SU-DHL-6 (cell line): Measurements from ENCODE around the gene CDH23.

Experiments used
- H2AFZ ChIP-seq: fragments of 200-600 bp; sonication (generic); 2 replicates; pipeline ENCODE4 v1.6.1; 2014; ENCODE audit warnings: low read depth, mild to moderate bottlenecking, moderate library complexity, mixed read lengths, antibody characterized with exemption, low read length; ENCODE audit not compliant: severe bottlenecking
- H3F3A ChIP-seq: fragments of 200-600 bp; shearing (Covaris generic); 2 replicates; pipeline ENCODE4 v1.6.0; 2016; ENCODE audit warnings: antibody characterized with exemption, mild to moderate bottlenecking; ENCODE audit not compliant: insufficient read depth
- H3K27ac ChIP-seq: fragments of 200-600 bp; sonication (generic); 2 replicates; pipeline ENCODE4 v1.5.1; 2016; ENCODE audit warnings: low read depth, mild to moderate bottlenecking, low read length, moderate library complexity, mixed read lengths
- H3K27me3 ChIP-seq: fragments of 200-600 bp; sonication (generic), shearing (Covaris generic); 2 replicates; pipeline ENCODE4 v1.6.0; 2014; ENCODE audit warnings: mild to moderate bottlenecking, low read length
- H3K36me3 ChIP-seq: fragments of 200-600 bp; sonication (generic); 2 replicates; pipeline ENCODE4 v1.6.1; 2014; ENCODE audit warnings: mild to moderate bottlenecking, low read length, mixed read lengths
- H3K4me2 ChIP-seq: fragments of 300-600, 200-600 bp; shearing (Covaris generic), sonication (generic); 2 replicates; pipeline ENCODE4 v1.6.0; 2014; ENCODE audit warnings: low read length, low read depth, mild to moderate bottlenecking; ENCODE audit not compliant: poor library complexity, severe bottlenecking
- H3K4me3 ChIP-seq: fragments of 200-600 bp; sonication (generic); 2 replicates; pipeline ENCODE4 v1.5.1; 2014; ENCODE audit warnings: antibody characterized with exemption, low read length, mild to moderate bottlenecking, mixed read lengths; ENCODE audit not compliant: insufficient read depth, poor library complexity, severe bottlenecking
- H3K79me2 ChIP-seq: fragments of 200-600 bp; sonication (generic); 2 replicates; pipeline ENCODE4 v1.6.1; 2014; ENCODE audit warnings: mild to moderate bottlenecking, low read length, moderate library complexity; ENCODE audit not compliant: insufficient read depth
- H3K9ac ChIP-seq: fragments of 200-600 bp; sonication (generic); 2 replicates; pipeline ENCODE4 v1.7.0; 2014; ENCODE audit warnings: mild to moderate bottlenecking, low read length
- H3K9me2 ChIP-seq: fragments of 200-600 bp; sonication (generic); replicated peaks from 2 replicates; pipeline ENCODE4 v1.6.1; 2014; ENCODE audit warnings: low read length; ENCODE audit not compliant: insufficient read depth
- H3K9me3 ChIP-seq: fragments of 200-600 bp; sonication (generic); 2 replicates; pipeline ENCODE4 v1.6.1; 2014; ENCODE audit warnings: low read length, mixed read lengths; ENCODE audit not compliant: insufficient read depth
- H4K20me1 ChIP-seq: fragments of 200-600 bp; sonication (generic); 2 replicates; pipeline ENCODE4 v1.6.1; 2014; ENCODE audit warnings: low read depth, mild to moderate bottlenecking, antibody characterized with exemption, low read length, moderate library complexity, mixed read lengths
- EZH2phosphoT487 ChIP-seq: fragments of 200-600 bp; sonication (generic), shearing (Covaris generic); conservative IDR thresholded peaks from 2 replicates; pipeline ENCODE4 v1.6.1; 2018; ENCODE audit warnings: mild to moderate bottlenecking, antibody characterized with exemption, low read length, moderate library complexity, mixed read lengths
- TF ChIP-seq, protein P1 (sequence below): fragments of 200-600 bp; sonication (generic); IDR thresholded peaks from one replicate; pipeline ENCODE4 v1.5.1; 2017; ENCODE audit warnings: antibody characterized with exemption, mild to moderate bottlenecking, low read length, moderate library complexity; ENCODE audit not compliant: insufficient read depth, poor library complexity, severe bottlenecking

The CDH23 gene

DNA sequence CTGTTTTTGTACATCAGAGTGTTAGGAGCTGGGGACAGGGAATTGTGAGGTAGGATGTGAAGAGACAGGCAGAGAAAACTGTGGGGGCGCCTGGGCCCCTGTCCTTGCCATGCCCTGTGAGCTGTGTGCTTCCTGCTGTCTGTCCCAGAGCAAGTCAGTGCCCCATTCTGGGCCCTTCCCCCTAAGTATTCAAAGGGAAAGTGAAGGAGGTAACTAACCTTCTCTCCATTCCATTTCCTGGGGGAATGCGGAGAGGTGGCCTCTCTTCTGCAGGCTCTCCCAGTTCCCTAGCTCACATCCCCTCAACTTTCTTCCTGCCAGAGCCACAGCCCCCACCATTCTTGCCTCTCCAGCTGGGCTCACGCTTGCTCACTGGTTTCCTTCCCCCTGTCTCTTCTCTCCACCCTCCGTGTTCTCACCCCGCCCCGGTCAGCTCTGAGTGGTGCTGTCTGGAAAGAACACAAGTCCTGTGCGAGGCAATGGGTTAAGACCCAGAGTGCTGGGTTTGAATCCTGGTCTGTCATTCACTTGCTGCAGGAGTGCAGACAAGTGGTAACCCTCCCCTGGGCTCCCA lies 386.3 kb downstream of the CDH23 start:
- no peaks in the 10 kb centered on the region for H3K36me3 ChIP-seq
- no peaks in the 10 kb centered on the region for H3F3A ChIP-seq
- H3K9ac ChIP-seq = no peak overlapping the region
- H2AFZ ChIP-seq = no peak overlapping the region
- H3K9me3 ChIP-seq = no peaks in the 10 kb centered on the region
- H3K9me2 ChIP-seq = no peaks in the 10 kb centered on the region
- no peaks in the 10 kb centered on the region for H3K79me2 ChIP-seq
- no peaks in the 10 kb centered on the region for H4K20me1 ChIP-seq
- H3K4me2 ChIP-seq = no peak overlapping the region
- no peak overlapping the region for H3K4me3 ChIP-seq
- no peak overlapping the region for H3K27ac ChIP-seq
- TF ChIP-seq EZH2phosphoT487 = no peak
- TF ChIP-seq, protein P1, sequence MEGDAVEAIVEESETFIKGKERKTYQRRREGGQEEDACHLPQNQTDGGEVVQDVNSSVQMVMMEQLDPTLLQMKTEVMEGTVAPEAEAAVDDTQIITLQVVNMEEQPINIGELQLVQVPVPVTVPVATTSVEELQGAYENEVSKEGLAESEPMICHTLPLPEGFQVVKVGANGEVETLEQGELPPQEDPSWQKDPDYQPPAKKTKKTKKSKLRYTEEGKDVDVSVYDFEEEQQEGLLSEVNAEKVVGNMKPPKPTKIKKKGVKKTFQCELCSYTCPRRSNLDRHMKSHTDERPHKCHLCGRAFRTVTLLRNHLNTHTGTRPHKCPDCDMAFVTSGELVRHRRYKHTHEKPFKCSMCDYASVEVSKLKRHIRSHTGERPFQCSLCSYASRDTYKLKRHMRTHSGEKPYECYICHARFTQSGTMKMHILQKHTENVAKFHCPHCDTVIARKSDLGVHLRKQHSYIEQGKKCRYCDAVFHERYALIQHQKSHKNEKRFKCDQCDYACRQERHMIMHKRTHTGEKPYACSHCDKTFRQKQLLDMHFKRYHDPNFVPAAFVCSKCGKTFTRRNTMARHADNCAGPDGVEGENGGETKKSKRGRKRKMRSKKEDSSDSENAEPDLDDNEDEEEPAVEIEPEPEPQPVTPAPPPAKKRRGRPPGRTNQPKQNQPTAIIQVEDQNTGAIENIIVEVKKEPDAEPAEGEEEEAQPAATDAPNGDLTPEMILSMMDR = no peak
- no peaks in the 10 kb centered on the region for H3K27me3 ChIP-seq

DNA sequence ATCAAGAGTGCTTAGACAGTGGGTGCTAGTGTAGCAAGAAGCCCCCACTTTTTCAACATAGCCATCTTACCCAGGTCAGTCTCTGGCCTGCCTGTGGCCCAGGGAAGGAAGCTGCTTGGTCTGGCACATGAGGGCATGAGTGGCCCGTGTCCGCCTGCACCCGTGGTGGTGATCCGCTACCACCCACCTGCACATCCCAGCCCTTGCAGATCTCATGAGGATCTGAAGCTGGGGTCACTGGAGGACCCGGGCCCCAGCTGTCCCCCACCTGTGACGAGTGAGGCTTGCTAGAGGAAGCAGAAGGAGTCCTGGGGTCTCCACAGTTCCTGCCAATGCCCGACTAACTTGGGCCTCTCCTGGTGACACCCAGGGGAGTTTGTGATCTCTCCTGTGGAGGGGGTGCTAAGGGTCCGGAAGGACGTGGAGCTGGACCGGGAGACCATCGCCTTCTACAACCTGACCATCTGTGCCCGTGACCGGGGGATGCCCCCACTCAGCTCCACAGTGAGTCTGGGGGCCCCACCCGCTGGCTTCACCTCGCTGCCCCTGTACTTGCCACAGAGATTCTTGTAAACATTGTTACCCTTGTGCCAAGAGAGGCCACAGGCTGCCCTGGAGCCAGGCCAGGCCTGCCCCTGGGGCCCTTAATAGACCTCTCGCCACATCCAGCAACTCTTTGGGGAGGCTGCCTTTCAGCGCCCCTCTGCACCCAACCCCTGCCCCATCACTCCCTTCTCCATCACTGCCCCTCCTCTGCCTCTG lies 387.4 kb downstream of the CDH23 start:
- Histone ChIP-seq H3K36me3 (no peaks in the 10 kb centered on the region), H3K9ac (no peak overlapping the region), H3F3A (no peaks in the 10 kb centered on the region), H3K4me3 (no peak overlapping the region), H3K9me3 (no peaks in the 10 kb centered on the region), H2AFZ (no peak overlapping the region), H3K9me2 (no peaks in the 10 kb centered on the region), H3K4me2 (no peak overlapping the region), H3K79me2 (no peaks in the 10 kb centered on the region), H3K27me3 (no peaks in the 10 kb centered on the region), H4K20me1 (no peaks in the 10 kb centered on the region), H3K27ac (no peak overlapping the region)
- TF ChIP-seq EZH2phosphoT487 = no peak
- TF ChIP-seq, protein P1 = no peak

DNA sequence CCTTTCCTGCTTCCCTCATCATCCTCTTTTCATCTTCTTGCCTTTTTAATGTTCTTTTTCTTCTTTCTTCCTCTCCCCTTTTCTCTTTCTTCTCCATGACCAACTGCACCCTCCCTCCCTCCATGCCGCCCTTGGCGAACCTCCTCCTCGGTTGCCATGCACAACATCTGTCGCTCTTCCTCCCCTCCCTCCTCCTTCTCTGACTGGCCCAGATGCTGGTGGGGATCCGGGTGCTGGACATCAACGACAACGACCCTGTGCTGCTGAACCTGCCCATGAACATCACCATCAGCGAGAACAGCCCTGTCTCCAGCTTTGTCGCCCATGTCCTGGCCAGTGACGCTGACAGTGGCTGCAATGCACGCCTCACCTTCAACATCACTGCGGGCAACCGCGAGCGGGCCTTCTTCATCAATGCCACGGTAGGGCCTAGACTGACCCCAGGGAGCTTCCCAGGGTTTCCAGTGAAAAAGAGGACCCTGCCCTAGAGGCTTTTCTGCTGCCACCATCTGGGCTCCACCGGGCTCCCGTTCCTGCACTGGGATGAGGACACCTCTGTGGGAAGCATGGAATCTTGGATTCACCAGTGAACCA lies 388.1 kb downstream of the CDH23 start:
- TF ChIP-seq, protein P1 = no peak
- no peak for TF ChIP-seq EZH2phosphoT487
- H3F3A ChIP-seq = no peaks in the 10 kb centered on the region
- no peaks in the 10 kb centered on the region for H3K79me2 ChIP-seq
- no peak overlapping the region for H3K9ac ChIP-seq
- H4K20me1 ChIP-seq = no peaks in the 10 kb centered on the region
- no peaks in the 10 kb centered on the region for H3K9me2 ChIP-seq
- H3K4me3 ChIP-seq = no peak overlapping the region
- no peaks in the 10 kb centered on the region for H3K36me3 ChIP-seq
- H2AFZ ChIP-seq = no peak overlapping the region
- no peaks in the 10 kb centered on the region for H3K9me3 ChIP-seq
- H3K27me3 ChIP-seq = no peaks in the 10 kb centered on the region
- H3K4me2 ChIP-seq = no peak overlapping the region
- H3K27ac ChIP-seq = no peak overlapping the region
